GM10248 (cell line): ENCODE data around the gene SEZ6L.

Experiments used
- CTCF ChIA-PET: fragments of 300-600 bp; sonication (Branson Sonifier 250); formaldehyde crosslinking; extraction: SDS; loops from one replicate; lab custom pipeline; 2021; ENCODE audit warnings: antibody characterized with exemption; lab: Yijun Ruan, JAX
- POLR2A ChIA-PET: fragments of 350-650 bp; sonication (Branson Sonifier 250); formaldehyde crosslinking; extraction: SDS; loops from one replicate; lab custom pipeline; 2020; ENCODE audit warnings: antibody characterized with exemption; lab: Yijun Ruan, JAX
- DNase-seq: peaks from one replicate; pipeline ENCODE4 v3.0.0; 2012; ENCODE audit errors: extremely low spot score
- TF ChIP-seq, protein P1 (sequence below): IDR thresholded peaks from 2 replicates; pipeline ENCODE4 v1.5.1; 2012; ENCODE audit warnings: mild to moderate bottlenecking, low read depth; ENCODE audit errors: extremely low read depth, missing control alignments, control extremely low read depth

Gene SEZ6L

DNA sequence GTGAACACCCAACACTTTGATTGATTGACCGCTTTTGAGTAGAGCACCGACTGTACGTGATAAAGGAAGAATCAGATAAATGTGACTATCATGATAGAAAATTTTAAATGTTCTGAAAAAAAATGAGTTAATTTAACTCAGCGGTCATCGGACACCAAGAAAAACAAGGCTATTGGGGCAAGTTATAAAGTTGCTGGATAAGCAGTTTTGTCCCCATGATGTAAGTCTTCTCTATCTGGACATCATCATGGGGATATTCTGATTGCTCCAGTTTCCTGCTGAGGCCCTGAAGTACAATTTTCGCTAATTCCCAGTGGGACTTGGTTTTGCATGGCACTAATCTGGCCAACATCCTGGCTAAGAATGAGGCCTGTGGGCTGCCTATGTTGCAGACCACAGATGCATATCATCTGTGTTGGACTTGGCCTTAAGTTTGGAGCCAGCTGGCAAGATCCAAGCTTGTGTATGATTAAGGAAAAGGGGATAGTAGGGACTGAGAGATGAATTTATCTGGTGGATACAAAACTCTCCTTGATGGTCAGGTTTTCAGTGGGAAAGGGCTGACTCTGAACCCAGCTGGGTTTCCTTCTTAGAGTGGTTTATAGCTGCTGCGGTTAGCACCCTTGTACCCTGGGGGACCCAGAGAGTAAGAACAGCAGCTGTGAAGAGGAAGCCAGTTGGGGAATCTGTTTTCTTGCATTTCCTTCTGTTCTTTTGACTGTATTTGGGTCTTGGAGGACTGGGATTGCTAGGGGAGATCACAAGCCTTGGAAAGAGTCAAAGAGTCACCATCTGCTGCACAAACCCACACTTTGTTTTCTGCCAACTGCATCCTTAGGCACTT is 118.3 kb downstream of the SEZ6L start:
- CTCF ChIA-PET = interaction anchor here (1.0 to 1.6 kb wide), 3 partner anchors 15 to 48 kb away, joined by 3 to 5 read pairs (median 3); no protein-coding TSS in a partner anchor
- no peak for DNase-seq
- TF ChIP-seq, protein P1, sequence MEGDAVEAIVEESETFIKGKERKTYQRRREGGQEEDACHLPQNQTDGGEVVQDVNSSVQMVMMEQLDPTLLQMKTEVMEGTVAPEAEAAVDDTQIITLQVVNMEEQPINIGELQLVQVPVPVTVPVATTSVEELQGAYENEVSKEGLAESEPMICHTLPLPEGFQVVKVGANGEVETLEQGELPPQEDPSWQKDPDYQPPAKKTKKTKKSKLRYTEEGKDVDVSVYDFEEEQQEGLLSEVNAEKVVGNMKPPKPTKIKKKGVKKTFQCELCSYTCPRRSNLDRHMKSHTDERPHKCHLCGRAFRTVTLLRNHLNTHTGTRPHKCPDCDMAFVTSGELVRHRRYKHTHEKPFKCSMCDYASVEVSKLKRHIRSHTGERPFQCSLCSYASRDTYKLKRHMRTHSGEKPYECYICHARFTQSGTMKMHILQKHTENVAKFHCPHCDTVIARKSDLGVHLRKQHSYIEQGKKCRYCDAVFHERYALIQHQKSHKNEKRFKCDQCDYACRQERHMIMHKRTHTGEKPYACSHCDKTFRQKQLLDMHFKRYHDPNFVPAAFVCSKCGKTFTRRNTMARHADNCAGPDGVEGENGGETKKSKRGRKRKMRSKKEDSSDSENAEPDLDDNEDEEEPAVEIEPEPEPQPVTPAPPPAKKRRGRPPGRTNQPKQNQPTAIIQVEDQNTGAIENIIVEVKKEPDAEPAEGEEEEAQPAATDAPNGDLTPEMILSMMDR = no peak
- POLR2A ChIA-PET = no interaction called here

DNA sequence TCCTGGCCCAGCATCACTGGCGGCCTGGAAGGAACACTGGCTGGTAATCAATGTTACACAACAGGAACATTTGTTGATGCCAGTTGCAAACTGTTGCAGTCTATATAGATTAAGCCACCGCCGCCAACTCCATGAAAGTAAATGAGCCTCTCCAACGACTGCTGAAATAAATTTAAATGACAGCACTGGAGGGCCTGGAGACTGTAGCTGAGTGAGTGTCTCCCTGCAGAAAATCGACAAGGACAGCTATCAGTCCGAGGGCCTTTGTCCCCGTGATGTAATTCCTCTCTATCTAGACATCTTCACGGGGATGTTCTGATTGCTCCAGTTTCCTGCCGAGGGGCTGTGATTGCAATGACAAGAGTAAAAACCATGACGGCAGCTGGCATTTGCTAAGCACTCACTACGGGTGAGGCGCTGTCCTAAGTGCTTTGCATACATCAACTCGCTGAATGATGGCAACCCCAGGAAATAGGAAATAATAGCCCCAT is 120.4 kb downstream of the SEZ6L start:
- DNase-seq = no peak
- TF ChIP-seq, protein P1 = no peak
- POLR2A ChIA-PET = no interaction called here
- CTCF ChIA-PET = no interaction called here

GRCh38 chr22:26291940-26292666 is 122.8 kb downstream of the SEZ6L start:
- DNase-seq = no peak
- CTCF ChIA-PET = no interaction called here
- TF ChIP-seq, protein P1 = no peak
- POLR2A ChIA-PET = no interaction called here

DNA sequence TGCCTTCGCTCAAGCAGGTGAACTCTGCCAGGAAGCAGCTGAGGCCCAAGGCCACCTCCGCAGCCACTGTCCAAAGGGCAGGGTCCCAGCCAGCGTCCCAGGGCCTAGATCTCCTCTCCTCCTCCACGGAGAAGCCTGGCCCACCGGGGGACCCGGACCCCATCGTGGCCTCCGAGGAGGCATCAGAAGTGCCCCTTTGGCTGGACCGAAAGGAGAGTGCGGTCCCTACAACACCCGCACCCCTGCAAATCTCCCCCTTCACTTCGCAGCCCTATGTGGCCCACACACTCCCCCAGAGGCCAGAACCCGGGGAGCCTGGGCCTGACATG is 123.4 kb downstream of the SEZ6L start:
- POLR2A ChIA-PET = no interaction called here
- CTCF ChIA-PET = interaction anchor here (0.8 to 1.3 kb wide), 2 partner anchors 12 to 38 kb away, joined by 3 read pairs; no protein-coding TSS in a partner anchor
- no peak for DNase-seq
- TF ChIP-seq, protein P1 = no peak

DNA sequence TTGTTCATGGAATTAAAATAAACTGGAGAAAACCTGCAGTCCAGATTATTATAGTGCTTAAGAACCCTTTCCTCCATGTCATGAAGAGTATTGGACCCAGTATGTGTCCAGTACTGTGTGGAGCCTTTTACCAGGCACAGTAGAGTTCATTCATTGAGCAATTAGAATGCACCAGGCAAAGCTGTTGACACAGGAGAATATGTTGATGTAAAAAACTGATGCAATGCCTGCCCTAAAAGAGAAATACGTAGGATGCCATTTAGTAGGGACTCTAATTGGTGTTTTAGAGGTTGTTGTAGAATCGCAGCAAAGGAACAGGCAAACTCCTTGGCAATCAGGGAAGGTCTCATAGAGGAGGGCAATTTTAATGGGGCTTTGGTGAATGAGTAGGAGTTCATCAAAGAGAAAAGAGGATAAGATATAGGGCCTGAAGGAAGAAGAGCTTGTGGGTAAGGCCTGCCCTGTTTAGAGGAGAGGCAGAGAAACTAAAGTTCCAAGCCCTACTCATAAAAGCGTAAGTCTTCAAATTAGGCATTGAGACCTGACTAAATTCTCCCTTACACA is 126.4 kb downstream of the SEZ6L start:
- CTCF ChIA-PET = no interaction called here
- DNase-seq = no peak
- TF ChIP-seq, protein P1 = no peak
- POLR2A ChIA-PET = no interaction called here

DNA sequence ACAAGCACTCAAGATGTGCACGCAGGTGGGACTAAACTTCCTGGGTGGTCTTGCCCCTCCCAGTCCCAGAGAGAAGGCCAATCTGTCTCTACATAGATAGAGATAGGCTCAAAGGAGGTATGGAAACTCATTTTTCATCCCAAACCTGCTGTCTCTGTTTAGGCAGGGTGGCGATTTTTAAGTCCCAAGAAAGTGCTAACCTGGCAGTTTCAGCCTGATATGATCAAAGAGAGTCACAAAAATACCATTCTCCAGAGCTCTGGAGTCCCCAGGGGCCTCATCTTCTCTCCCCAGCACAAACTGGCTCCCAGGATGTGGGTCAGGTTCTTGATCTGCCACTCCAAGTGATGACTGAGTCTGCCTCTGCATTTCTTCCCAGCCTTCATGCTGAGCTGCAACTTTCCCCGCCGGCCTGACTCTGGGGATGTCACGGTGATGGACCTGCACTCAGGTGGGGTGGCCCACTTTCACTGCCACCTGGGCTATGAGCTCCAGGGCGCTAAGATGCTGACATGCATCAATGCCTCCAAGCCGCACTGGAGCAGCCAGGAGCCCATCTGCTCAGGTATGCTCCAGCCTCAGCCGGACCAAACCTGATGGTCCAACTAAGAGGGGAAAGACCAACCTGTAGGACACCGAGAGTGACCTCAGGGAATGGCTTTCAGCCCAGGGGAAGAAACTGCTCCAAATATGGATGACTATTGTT is 129.5 kb downstream of the SEZ6L start:
- TF ChIP-seq, protein P1 = no peak
- ChIA-PET CTCF (interaction anchor here (1.5 kb wide), 1 partner anchor 9 kb away, joined by 3 read pairs; no protein-coding TSS in a partner anchor), POLR2A (no interaction called here)
- no peak for DNase-seq
